ENCODE measurements around the gene LGALS3.
A peak's percentile ranks its signal among the peaks of the same experiment; 100 is the strongest.

DNA sequence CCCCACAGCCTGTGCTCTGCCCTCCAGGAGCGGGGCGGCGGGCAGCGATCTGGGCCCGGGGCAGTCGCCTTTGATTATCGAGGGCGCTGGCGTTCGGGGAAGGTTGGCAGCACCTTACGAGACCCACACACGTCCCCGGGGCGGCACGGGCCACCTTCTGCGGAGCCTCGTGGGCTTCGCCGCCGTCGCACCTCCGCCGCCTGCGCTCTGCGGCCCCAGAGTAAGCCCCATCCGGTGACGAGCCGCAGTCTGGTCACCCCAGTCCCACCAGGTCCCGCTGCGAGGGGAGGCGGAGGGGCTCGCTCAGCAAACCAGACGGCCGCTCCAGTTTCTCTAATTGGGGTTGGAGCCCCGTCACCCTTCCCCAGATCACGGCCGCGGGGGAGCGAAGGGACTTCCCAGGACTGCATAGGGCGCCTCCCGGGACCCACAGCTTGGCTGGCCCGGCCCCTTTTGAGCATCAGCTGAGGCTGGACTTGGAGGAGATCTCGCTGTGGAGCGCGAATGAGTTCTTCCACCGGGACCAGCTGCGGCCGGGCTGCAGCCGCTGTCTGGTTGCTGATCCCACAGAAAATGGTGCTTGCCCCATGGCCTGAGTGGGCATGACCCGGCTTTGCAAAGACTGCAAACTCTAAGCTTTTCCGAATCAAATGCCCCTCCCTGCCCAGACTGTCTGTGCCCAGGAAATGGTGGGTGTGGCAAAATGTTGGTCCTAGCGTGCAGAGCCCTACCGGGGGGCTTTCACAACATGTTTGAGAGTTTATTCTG, 560 bp downstream of the LGALS3 start:
- TF ChIP-seq, protein P1, sequence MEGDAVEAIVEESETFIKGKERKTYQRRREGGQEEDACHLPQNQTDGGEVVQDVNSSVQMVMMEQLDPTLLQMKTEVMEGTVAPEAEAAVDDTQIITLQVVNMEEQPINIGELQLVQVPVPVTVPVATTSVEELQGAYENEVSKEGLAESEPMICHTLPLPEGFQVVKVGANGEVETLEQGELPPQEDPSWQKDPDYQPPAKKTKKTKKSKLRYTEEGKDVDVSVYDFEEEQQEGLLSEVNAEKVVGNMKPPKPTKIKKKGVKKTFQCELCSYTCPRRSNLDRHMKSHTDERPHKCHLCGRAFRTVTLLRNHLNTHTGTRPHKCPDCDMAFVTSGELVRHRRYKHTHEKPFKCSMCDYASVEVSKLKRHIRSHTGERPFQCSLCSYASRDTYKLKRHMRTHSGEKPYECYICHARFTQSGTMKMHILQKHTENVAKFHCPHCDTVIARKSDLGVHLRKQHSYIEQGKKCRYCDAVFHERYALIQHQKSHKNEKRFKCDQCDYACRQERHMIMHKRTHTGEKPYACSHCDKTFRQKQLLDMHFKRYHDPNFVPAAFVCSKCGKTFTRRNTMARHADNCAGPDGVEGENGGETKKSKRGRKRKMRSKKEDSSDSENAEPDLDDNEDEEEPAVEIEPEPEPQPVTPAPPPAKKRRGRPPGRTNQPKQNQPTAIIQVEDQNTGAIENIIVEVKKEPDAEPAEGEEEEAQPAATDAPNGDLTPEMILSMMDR (IDR thresholded peaks at IDR 0.05), result no peak
- no peak for TF ChIP-seq EP300 (IDR thresholded peaks at IDR 0.05)
- TF ChIP-seq POLR2AphosphoS5 (IDR thresholded peaks at IDR 0.05), result peak in 1 of 3 donors; percentile 12
- no peak for TF ChIP-seq POLR2A (IDR thresholded peaks at IDR 0.05)
